Aorta (tissue), 5 donors: ENCODE measurements around the gene KTN1. TPM values are rescaled to one million over a fixed set of nuclear protein-coding genes. Genes with fewer than 3 reads are reported as not detected.
A peak's percentile ranks its signal among the peaks of the same experiment; 100 is the strongest.

ENCODE experiments used
- ATAC-seq: fragments of 200-7000 bp; cut with Tn5 transposase; one replicate; pipeline ENCODE4 v1.9.1; 2022; ENCODE audit warnings: moderate library complexity; ENCODE audit not compliant: low FRiP score
- DNase-seq, 2 donors: peaks; one replicate each; pipeline ENCODE4 v3.0.0-alpha.2; 2020
- H3K27ac ChIP-seq, 2 donors: one replicate each; pipeline ENCODE4 v1.5.1; 2013; ENCODE audit warnings: low read length in 2 of 2, mild to moderate bottlenecking in 2 of 2, moderate library complexity in 2 of 2, control low read depth in 1 of 2, inconsistent platforms in 1 of 2, low read depth in 1 of 2
- H3K27me3 ChIP-seq, 2 donors: one replicate each; pipeline ENCODE4 v1.6.1; 2013; ENCODE audit warnings: control low read depth in 1 of 2, low read length in 1 of 2, mild to moderate bottlenecking in 1 of 2, moderate library complexity in 1 of 2; ENCODE audit not compliant: insufficient read depth in 2 of 2, control insufficient read depth in 1 of 2
- H3K36me3 ChIP-seq, 2 donors: one replicate each; pipeline ENCODE4 v1.6.1; 2013; ENCODE audit warnings: control low read depth in 1 of 2, low read length in 1 of 2, mild to moderate bottlenecking in 1 of 2; ENCODE audit not compliant: insufficient read depth in 2 of 2, control insufficient read depth in 1 of 2
- H3K4me1 ChIP-seq, 2 donors: one replicate each; pipeline ENCODE4 v1.6.1; 2013; ENCODE audit warnings: low read length in 2 of 2, control low read depth in 1 of 2, mild to moderate bottlenecking in 1 of 2, moderate library complexity in 1 of 2; ENCODE audit not compliant: insufficient read depth in 2 of 2, control insufficient read depth in 1 of 2
- H3K4me3 ChIP-seq, 2 donors: one replicate each; pipeline ENCODE4 v1.5.1; 2013; ENCODE audit warnings: low read length in 2 of 2, control low read depth in 1 of 2, mild to moderate bottlenecking in 1 of 2
- H3K9me3 ChIP-seq: one replicate; pipeline ENCODE4 v1.6.1; 2013; ENCODE audit warnings: mild to moderate bottlenecking, low read length; ENCODE audit not compliant: control insufficient read depth
- WGBS, 2 donors: extraction: QIAGEN DNeasy Blood & Tissue Kit; methylation state at CpG; one replicate each; pipeline ENCODE4 v1.1.7; 2013; 5-methylcytosine and 5-hydroxymethylcytosine counted together
- intact Hi-C, 2 donors: fragments of 100-400 bp; cut with DNase I; formaldehyde crosslinking; loops; one replicate each; pipeline versions ENCODE4 v1.14.2 to v1.15.0; 2022
- polyA plus RNA-seq, 2 donors: library from polyadenylated mRNA; stranded (reverse); fragments of 200-250 nt; gene quantifications; one replicate each; pipeline ENCODE4 v1.2.3, GENCODE V29; 2013
- total RNA-seq, 2 donors: library from RNA; stranded (reverse); fragmentation: NEBNext Ultra II Directional; extraction: Animal tissue kit (Norgen Biotek cat#: 25700); gene quantifications; one replicate each; pipeline ENCODE4 v1.2.1, GENCODE V29; 2021
- donor health status: healthy with polysubstance abuse.
- donor health status: Bipolar disorder and iron deficiency.
- donor health status: DM: no; HTN: no; CAD: no.
- donor health status: DM: no; HTN: no; CAD: no.
- donor health status: DM: yes; HTN: yes; CAD: no.

The KTN1 gene
- total and polyA plus RNA-seq, 4 donors: 86.8 to 216 (median 167) TPM

DNA sequence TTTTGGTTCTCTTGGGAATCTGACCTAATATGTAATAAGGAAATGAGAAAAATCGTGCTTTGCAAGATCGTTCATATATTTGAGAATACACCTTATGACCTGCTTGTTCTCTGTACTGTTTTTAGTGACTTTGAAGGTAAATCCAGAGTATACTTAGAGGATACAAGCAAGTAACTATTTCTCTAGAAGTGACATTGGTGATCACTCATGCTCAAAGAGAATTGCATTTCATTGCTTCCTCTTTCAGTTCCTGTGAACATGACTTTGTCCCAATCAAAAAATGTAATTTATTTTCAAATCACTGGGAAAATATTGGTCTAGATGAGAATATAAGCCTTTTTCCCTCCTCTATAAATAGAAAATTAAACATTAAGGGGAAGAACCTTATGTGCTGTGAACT lies 2.7 kb downstream of the KTN1 start:
- H3K4me3 ChIP-seq: no peak overlapping the region
- no peaks in the 10 kb centered on the region for H3K27me3 ChIP-seq
- H3K9me3 ChIP-seq: no peaks in the 10 kb centered on the region
- H3K4me1 ChIP-seq: peaks cover 5 to 10% of the 10 kb centered on the region in 2 donors
- no peaks in the 10 kb centered on the region for H3K36me3 ChIP-seq
- H3K27ac ChIP-seq: no peak overlapping the region
- 64 to 71% methylated on average over 2 of the region's 2 CpGs for WGBS, 2 donors
- DNase-seq (no peak), ATAC-seq (no peak)
- intact Hi-C loops: loop anchor here in 1 of 2 donors (10.0 kb wide), 1 partner anchor 138 kb away; the partner anchor contains the start of gene TBPL2

GRCh38 chr14:55583942-55584468 lies 4.0 kb downstream of the KTN1 start:
- intact Hi-C loops: loop anchor here in 1 of 2 donors (10.0 kb wide), 1 partner anchor 139 kb away; the partner anchor contains the start of gene TBPL2
- Histone ChIP-seq H3K4me1 (peaks cover 5 to 10% of the 10 kb centered on the region in 2 donors), H3K4me3 (peak overlapping the region in 1 of 2 donors; percentile 18), H3K27ac (no peak overlapping the region), H3K27me3 (no peaks in the 10 kb centered on the region), H3K36me3 (no peaks in the 10 kb centered on the region), H3K9me3 (no peaks in the 10 kb centered on the region)
- ATAC-seq (no peak), DNase-seq (no peak)
- 65 to 68% methylated on average over 2 of the region's 2 CpGs for WGBS, 2 donors

DNA sequence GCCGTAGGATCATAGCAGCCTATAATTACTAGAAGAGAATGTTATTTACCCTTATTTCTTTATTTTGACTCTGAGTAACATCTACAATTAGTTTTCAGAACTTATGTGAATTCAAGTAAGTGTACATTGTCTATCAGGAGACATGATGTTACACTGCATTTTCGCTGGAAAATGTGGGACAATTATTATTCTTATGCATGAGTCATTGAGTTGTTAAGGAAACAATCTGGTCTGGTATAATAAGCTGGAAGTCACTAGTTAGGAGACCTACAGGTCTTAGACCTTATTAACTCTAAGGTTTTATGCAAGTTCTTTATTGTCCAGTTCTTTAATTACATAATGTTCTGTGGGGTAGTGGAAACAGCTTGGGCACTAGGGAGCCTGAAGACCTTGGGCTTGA lies 5.8 kb downstream of the KTN1 start:
- intact Hi-C loops: loop anchor here in 1 of 2 donors (10.0 kb wide), 1 partner anchor 141 kb away; the partner anchor contains the start of gene TBPL2
- H3K36me3 ChIP-seq: no peaks in the 10 kb centered on the region
- H3K4me1 ChIP-seq: peaks cover 5 to 10% of the 10 kb centered on the region in 2 donors
- no peak overlapping the region for H3K27ac ChIP-seq
- H3K9me3 ChIP-seq: no peaks in the 10 kb centered on the region
- no peaks in the 10 kb centered on the region for H3K27me3 ChIP-seq
- no peak for ATAC-seq
- DNase-seq: no peak
- no peak overlapping the region for H3K4me3 ChIP-seq
- 6 to 13% methylated on average over 2 of the region's 2 CpGs for WGBS, 2 donors

GRCh38 chr14:55586411-55586810 lies 6.4 kb downstream of the KTN1 start:
- Histone ChIP-seq H3K36me3 (no peaks in the 10 kb centered on the region), H3K4me1 (peaks cover 5 to 10% of the 10 kb centered on the region in 2 donors), H3K27ac (no peak overlapping the region), H3K27me3 (no peaks in the 10 kb centered on the region), H3K4me3 (no peak overlapping the region), H3K9me3 (no peaks in the 10 kb centered on the region)
- WGBS, 2 donors: 11 to 14% methylated on average over 2 of the region's 2 CpGs
- DNase-seq (no peak), ATAC-seq (no peak)
- intact Hi-C loops: loop anchor here in 1 of 2 donors (10.0 kb wide), 1 partner anchor 142 kb away; the partner anchor contains the start of gene TBPL2

DNA sequence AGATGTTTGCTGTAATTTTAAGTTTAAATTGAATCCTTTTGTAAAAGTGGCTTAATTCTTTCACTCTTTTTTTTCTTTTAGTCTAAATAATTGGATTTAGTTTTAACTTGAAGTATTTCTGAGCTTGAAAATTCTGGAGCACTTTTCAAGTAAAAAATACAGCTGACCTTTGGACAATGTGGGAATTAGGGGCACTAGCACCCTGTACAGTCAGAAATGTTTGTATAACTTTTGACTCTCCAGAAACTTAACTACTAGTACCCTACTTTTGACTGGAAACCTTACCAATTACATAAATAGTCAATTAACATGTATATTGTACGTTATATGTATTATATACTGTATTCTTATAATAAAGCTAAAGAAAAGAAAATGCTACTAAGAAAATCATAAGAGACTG lies 7.8 kb downstream of the KTN1 start:
- DNase-seq (no peak), ATAC-seq (no peak)
- intact Hi-C loops: loop anchor here in 1 of 2 donors (10.0 kb wide), 1 partner anchor 143 kb away; the partner anchor contains the start of gene TBPL2
- Histone ChIP-seq H3K36me3 (no peaks in the 10 kb centered on the region), H3K27me3 (no peaks in the 10 kb centered on the region), H3K4me3 (no peak overlapping the region), H3K9me3 (no peaks in the 10 kb centered on the region), H3K27ac (no peak overlapping the region), H3K4me1 (peaks cover 5 to 12% of the 10 kb centered on the region in 2 donors)
- 59 to 60% methylated on average over 1 of the region's 1 CpG for WGBS, 2 donors

DNA sequence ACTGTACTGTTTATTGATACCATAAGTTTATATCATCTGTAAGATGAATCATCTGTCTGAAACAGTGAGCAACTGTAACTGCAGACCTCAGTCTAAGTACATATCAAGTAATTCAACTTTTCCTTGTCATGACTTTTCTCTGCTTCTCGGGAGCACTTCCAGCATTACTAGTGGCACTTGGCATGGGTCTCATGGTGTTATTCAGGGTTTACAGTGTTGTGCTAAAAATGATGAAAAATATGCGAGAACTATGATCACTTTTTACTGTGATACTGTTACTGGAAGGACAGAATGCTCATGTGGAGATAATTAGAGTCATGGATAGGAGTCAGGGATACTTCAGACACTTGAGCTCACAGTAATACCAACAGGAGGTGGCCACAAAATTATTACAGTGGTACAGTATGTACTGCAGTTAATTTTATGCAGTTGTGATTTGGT lies 8.3 kb downstream of the KTN1 start:
- Histone ChIP-seq H3K4me1 (peaks cover 5 to 13% of the 10 kb centered on the region in 2 donors), H3K27ac (no peak overlapping the region), H3K27me3 (no peaks in the 10 kb centered on the region), H3K4me3 (no peak overlapping the region), H3K9me3 (no peaks in the 10 kb centered on the region), H3K36me3 (no peaks in the 10 kb centered on the region)
- WGBS, 2 donors: 1 to 6% methylated on average over 2 of the region's 2 CpGs
- intact Hi-C loops: loop anchor here in 1 of 2 donors (10.0 kb wide), 1 partner anchor 143 kb away; the partner anchor contains the start of gene TBPL2
- ATAC-seq: no peak
- no peak for DNase-seq

GRCh38 chr14:55589171-55589570 lies 9.2 kb downstream of the KTN1 start:
- intact Hi-C loops: loop anchor here in 1 of 2 donors (10.0 kb wide), 1 partner anchor 144 kb away; the partner anchor contains the start of gene TBPL2
- no peak overlapping the region for H3K27ac ChIP-seq
- ATAC-seq (peak; percentile 81), DNase-seq (no peak)
- H3K4me1 ChIP-seq: peaks cover 3 to 12% of the 10 kb centered on the region in 2 donors
- no peak overlapping the region for H3K4me3 ChIP-seq
- no peaks in the 10 kb centered on the region for H3K9me3 ChIP-seq
- no peaks in the 10 kb centered on the region for H3K36me3 ChIP-seq
- 22 to 23% methylated on average over 6 of the region's 6 CpGs for WGBS, 2 donors
- H3K27me3 ChIP-seq: no peaks in the 10 kb centered on the region

DNA sequence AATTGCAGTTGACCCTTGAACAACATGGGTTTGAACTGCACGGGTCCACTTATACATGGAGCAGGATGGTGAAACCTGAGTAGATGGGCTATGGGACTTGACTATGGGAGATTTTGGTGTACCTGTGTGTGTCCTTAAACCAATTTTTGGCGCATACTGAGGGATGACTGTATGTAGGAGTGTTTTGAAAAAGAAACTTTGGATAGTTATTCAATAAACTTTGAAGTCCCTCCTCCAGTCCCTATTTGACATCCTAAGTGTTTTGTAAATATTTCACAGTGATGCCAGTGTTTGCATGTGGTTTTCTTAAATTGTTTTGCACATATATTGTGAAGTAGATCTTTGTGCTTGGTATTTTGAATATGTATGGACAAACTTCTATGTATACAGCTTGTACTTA lies 12.4 kb downstream of the KTN1 start:
- Histone ChIP-seq H3K36me3 (no peaks in the 10 kb centered on the region), H3K27me3 (no peaks in the 10 kb centered on the region), H3K9me3 (no peaks in the 10 kb centered on the region), H3K27ac (no peak overlapping the region), H3K4me3 (no peak overlapping the region), H3K4me1 (peaks cover 0 to 8% of the 10 kb centered on the region in 2 donors)
- WGBS, 2 donors: 70 to 81% methylated on average over 2 of the region's 2 CpGs
- intact Hi-C loops: no loop called here
- DNase-seq: no peak
- ATAC-seq: no peak

- H3K4me3 ChIP-seq: no peak overlapping the region
- H3K27ac ChIP-seq: no peak overlapping the region
- H3K27me3 ChIP-seq: no peaks in the 10 kb centered on the region
- peaks cover 0 to 8% of the 10 kb centered on the region in 2 donors for H3K4me1 ChIP-seq
- ATAC-seq (no peak), DNase-seq (no peak)
- 50 to 57% methylated on average over 2 of the region's 2 CpGs for WGBS, 2 donors
- intact Hi-C loops: no loop called here
- H3K9me3 ChIP-seq: no peaks in the 10 kb centered on the region
- H3K36me3 ChIP-seq: no peaks in the 10 kb centered on the region
These were observed 13.7 kb downstream of the KTN1 start for GRCh38 chr14:55593698-55594097.
